GM20431 (cell line): Measurements from ENCODE around the gene SGK2.
"Not testable (repeated sequence)": the region's sequence is repeated elsewhere in the genome, so short reads cannot be mapped to it uniquely, and the experiment has no call there.

Experiments
- in situ Hi-C: fragments of 300-500 bp; cut with MseI, MboI; formaldehyde crosslinking; loops from one replicate; pipeline ENCODE4 v1.15.0; 2020; ENCODE audit warnings: low sequenced_read_pairs; ENCODE audit not compliant: unreplicated experiment

The SGK2 gene

GRCh38 chr20:43584448-43585136, 25.8 kb downstream of the SGK2 start:
- in situ Hi-C loops, result no loop called here

DNA sequence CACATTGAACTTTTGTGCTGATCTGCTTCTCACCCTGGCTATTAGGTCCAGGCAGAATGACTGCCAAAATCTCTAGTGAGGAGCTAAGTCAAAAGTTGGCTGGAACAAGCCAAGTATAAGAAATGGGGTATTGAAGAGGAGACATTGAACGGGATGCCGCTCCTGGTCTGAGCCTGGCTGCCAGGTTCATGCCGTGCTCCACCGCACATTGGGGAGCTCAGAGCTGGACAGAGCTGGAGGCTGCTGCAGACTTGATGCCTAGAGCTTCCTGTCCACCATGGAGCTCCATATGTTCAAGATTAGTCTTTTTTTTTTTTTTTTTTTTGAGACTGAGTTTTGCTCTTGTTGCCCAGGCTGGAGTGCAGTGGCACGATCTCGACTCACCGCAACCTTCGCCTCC, 27.8 kb downstream of the SGK2 start:
- in situ Hi-C loops, result no loop called here

DNA sequence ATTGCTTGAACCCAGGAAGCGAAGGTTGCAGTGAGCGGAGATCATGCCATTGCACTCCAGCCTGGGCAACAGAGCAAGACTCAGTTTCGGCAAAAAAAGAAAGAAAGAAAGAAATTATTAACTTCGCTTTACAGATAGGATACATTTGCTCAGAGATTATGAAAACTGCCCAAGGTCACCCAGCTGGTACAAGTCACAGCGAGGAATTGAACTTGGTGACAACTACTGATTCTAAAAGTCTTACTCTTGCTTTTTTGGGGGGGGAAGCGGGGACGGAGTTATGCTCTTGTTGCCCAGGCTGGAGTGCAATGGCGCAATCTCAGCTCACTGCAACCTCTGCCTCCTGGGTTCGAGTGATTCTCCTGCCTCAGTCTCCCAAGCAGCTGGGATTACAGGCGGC, 29.7 kb downstream of the SGK2 start:
- in situ Hi-C loops, result not testable (repeated sequence)

DNA sequence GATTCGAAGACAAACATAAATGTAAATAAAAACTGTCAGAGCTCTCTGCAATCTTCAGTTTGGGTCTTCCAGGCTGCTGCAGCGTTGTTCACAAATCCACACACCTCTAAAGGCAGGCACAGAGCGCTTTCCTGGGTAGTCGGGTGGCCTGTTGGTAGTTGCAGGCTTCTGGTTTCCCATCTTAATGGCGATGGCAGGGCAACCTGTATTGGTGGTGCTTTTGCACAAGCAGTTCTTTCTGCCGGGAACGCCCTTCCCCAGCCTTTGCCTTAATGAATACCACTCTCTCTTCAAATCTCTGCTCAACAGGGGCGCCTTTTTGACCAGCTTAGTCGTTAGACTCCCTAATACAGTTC, 31.2 kb downstream of the SGK2 start:
- in situ Hi-C loops, result no loop called here

DNA sequence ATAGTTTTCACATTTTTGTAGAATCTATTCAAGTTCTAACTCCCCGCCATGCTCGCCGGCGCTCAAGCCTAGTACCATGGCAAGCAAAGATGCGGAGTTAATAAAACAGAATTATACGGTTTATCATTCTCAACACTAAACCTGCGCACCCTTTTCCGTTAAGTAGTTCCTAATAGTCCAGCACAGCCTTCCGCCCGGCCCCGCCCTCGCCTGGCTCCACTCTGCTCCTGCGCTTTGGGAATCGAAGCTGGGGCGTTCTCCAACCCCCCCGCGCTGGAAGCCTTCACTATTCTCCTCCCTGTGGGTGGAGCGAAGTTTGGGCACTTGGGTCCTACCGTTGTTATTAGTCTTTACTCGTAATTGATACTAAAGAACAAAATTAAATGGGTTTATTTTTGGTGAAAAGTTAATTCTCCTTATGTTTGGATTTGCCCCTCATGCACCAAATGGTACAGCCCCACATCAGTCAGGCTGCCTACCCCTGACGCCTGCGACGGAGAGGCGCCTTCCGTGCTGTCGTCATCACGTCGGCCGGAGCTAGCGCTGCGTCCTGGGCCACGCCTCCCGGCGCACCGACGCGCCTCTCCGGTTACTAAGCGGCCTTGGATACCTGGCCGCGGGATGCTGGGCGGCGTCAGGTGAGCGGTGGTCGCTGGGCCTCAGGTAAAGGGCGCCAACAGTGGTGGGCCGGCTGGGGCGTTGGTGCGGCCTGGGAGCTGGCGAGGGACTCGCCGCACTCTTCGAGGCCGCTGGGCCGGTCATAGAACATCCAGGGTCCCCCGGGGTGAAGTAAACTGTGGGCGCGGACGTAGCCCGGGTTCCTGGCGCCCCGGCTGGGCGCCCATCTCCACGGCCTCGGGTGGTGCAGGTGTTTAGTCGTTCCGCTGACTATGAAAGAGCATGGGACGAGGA, 31.8 kb downstream of the SGK2 start, which contains the start of gene IFT52:
Gene IFT52, plus strand, starts transcription at position 546 of the 912 bp plus-strand sequence. CDS start 3,762 bp downstream, outside the sequence.
- in situ Hi-C loops, result no loop called here

DNA sequence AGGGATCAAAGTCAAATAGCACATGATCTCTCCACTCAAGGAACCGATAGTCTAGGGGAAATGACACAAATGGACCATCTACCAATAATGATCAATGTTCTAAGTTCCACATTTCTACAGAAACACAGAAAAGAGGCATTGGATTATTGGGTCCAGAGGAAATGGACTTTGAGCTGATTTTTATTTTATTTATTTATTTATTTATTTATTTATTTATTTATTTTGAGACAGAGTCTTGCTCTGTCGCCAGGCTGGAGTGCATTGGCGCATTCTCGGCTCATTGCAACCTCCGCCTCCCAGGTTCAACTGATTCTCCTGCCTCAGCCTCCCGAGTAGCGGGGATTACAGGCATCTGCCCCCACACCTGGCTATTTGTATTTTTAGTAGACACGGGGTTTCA, 43.1 kb downstream of the SGK2 start:
- in situ Hi-C loops, result not testable (repeated sequence)

- in situ Hi-C loops, result no loop called here
These were observed 44.3 kb downstream of the SGK2 start for GRCh38 chr20:43603124-43603523.

- in situ Hi-C loops, result no loop called here
These were observed 46.9 kb downstream of the SGK2 start for GRCh38 chr20:43605715-43606114.

DNA sequence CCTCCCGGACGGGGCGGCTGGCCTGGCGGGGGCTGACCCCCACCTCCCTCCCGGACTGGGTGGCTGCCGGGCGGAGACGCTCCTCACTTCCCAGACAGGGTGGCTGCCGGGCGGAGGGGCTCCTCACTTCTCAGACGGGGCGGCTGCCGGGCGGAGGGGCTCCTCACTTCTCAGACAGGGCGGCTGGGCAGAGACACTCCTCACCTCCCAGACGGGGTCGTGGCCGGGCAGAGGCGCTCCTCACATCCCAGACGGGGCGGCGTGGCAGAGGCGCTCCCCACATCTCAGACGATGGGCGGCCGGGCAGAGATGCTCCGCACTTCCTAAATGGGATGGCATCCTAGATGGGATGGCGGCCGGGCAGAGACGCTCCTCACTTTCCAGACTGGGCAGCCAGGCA, 48.5 kb downstream of the SGK2 start:
- in situ Hi-C loops, result not testable (repeated sequence)

DNA sequence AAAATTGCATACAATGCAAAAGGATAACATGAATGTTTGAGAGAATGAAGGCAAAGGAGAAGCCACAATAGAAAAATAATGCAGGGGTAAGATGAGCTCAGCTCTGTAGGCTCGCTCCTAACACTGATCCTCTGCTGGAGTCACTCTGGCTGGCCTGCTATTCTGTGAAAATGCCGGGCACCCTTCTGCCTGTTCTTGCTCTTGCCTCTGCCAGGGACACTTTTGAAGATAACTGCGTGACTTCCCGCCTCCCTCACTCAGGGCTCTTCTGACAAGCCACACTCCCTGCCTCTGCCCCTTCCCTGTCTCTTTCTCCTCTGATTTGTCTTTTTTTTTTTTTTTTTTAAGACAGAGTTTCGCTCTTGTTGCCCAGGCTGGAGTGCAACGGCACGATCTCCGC, 72.8 kb downstream of the SGK2 start:
- in situ Hi-C loops, result no loop called here
